Left lung (tissue), 10 donors: ENCODE results near the gene FAM110A. TPM values are rescaled to one million over a fixed set of nuclear protein-coding genes. Genes with fewer than 3 reads are reported as not detected.

ENCODE experiments used
- ATAC-seq: fragments of 200-7000 bp; cut with Tn5 transposase; one replicate; pipeline ENCODE4 v1.9.1; 2020; ENCODE audit warnings: moderate library complexity
- DNase-seq, 4 donors: peaks; one replicate each; pipeline ENCODE4 v3.0.0-alpha.2; 2013 to 2020
- H3K27ac ChIP-seq, 2 donors: fragments of 200-600 bp; sonication (generic) in 1 of 2; one replicate each; pipeline versions ENCODE4 v1.5.0 to v1.8.0; 2020 to 2021
- H3K27me3 ChIP-seq, 2 donors: fragments of 200-600 bp; sonication (generic) in 1 of 2; one replicate each; pipeline versions ENCODE4 v1.5.0 to v1.8.0; 2020 to 2021
- H3K36me3 ChIP-seq, 2 donors: fragments of 200-600 bp; sonication (generic) in 1 of 2; one replicate each; pipeline versions ENCODE4 v1.5.0 to v1.8.0; 2020 to 2021
- H3K4me1 ChIP-seq, 2 donors: fragments of 200-600 bp; one replicate each; pipeline ENCODE4 v1.8.0; 2021
- H3K4me3 ChIP-seq, 2 donors: fragments of 200-600 bp; sonication (generic) in 1 of 2; one replicate each; pipeline versions ENCODE4 v1.5.0 to v1.8.0; 2020 to 2021; ENCODE audit warnings: mild to moderate bottlenecking in 1 of 2
- H3K9me3 ChIP-seq, 2 donors: fragments of 200-600 bp; sonication (generic) in 1 of 2; one replicate each; pipeline versions ENCODE4 v1.5.0 to v1.8.0; 2020 to 2021
- intact Hi-C, 2 donors: fragments of 100-400 bp; cut with DNase I; formaldehyde crosslinking; loops; one replicate each; pipeline versions ENCODE4 v1.11.2 to v1.14.2; 2022
- polyA plus RNA-seq, 6 donors: library from polyadenylated mRNA; unstranded; fragments of 120-200 nt; gene quantifications; one replicate each; pipeline ENCODE4 v1.2.1, GENCODE V29; 2013; ENCODE audit not compliant: insufficient read length in 6 of 6
- total RNA-seq, 2 donors: library from RNA; stranded (reverse); fragmentation: NEBNext Ultra II Directional; extraction: Animal tissue kit (Norgen Biotek cat#: 25700); gene quantifications; one replicate each; pipeline ENCODE4 v1.2.1, GENCODE V29; 2021
- TF ChIP-seq, protein P1 (sequence below), 2 donors: fragments of 200-600 bp; sonication (generic) in 1 of 2; IDR thresholded peaks; one replicate each; pipeline versions ENCODE4 v1.5.0 to v1.8.0; 2021; ENCODE audit warnings: antibody characterized with exemption in 2 of 2
- donor health status: DM: no; HTN: yes; CAD: no.
- donor health status: DM: no; HTN: no; CAD: no.

The FAM110A gene
- total and polyA plus RNA-seq, 8 donors, result 11.8 to 21.5 (median 13.4) TPM

DNA sequence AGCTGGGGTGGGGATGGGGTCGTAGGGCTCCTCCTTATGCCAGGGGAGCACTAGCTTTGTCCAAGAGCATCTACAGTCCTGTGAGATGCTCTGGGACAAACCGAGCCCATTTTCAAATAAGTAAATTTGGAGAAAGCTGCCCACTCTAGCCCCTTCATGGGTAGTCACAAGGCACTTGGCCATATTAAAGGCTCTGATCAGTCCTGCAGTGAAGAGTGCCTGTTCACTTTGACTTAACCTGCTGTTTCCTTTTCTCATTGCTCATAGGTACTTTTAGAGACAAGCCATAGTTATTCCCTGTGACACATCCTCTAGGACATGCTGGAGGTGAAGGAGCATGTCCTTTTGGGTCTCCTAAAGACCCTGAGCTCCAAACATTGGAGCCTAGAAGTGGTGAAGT, 38.4 kb downstream of the FAM110A start:
- TF ChIP-seq, protein P1, sequence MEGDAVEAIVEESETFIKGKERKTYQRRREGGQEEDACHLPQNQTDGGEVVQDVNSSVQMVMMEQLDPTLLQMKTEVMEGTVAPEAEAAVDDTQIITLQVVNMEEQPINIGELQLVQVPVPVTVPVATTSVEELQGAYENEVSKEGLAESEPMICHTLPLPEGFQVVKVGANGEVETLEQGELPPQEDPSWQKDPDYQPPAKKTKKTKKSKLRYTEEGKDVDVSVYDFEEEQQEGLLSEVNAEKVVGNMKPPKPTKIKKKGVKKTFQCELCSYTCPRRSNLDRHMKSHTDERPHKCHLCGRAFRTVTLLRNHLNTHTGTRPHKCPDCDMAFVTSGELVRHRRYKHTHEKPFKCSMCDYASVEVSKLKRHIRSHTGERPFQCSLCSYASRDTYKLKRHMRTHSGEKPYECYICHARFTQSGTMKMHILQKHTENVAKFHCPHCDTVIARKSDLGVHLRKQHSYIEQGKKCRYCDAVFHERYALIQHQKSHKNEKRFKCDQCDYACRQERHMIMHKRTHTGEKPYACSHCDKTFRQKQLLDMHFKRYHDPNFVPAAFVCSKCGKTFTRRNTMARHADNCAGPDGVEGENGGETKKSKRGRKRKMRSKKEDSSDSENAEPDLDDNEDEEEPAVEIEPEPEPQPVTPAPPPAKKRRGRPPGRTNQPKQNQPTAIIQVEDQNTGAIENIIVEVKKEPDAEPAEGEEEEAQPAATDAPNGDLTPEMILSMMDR (IDR thresholded peaks at IDR 0.05), result no peak
- H3K27ac ChIP-seq, result no peak overlapping the region
- H3K4me3 ChIP-seq, result no peak overlapping the region
- ATAC-seq, result no peak
- no peaks in the 10 kb centered on the region for H3K9me3 ChIP-seq
- no peaks in the 10 kb centered on the region for H3K27me3 ChIP-seq
- intact Hi-C loops, result no loop called here
- H3K36me3 ChIP-seq, result no peaks in the 10 kb centered on the region
- DNase-seq, result no peak
- no peaks in the 10 kb centered on the region for H3K4me1 ChIP-seq

DNA sequence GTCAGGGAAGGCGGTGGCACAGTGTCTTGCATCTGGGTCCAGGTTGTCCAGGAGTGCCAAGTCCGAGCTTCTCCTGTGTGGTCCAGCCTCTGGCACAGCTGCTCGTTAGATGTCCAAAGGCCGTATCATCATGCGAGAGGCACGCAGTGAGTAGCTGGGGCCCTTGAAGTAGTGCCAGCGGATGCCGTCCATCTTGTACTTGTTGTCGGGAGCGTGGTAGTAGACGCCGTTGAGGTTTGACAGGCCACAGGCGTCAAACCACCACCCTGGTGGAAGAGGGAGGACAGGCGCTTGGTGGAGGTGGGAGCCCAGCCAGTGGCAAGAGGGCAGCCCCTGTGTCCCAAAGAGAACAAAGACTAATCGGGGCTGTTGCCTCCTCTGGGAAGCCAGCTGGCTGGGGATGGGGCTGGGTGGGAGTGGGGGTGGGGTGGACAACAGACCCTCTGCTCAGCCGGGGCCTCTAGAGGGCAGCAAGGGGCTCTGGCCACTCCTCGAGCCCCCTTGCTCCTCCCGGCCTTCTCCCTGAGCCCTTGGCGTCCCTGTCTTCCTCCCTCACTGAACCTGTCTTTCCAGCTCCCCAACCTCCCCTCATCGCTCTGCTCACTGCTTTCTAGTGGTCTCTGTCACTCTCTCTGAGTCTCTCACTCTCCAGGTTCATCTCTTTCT, 39.5 kb downstream of the FAM110A start:
- intact Hi-C loops, result no loop called here
- TF ChIP-seq, protein P1 (IDR thresholded peaks at IDR 0.05), result no peak
- DNase-seq, result no peak

DNA sequence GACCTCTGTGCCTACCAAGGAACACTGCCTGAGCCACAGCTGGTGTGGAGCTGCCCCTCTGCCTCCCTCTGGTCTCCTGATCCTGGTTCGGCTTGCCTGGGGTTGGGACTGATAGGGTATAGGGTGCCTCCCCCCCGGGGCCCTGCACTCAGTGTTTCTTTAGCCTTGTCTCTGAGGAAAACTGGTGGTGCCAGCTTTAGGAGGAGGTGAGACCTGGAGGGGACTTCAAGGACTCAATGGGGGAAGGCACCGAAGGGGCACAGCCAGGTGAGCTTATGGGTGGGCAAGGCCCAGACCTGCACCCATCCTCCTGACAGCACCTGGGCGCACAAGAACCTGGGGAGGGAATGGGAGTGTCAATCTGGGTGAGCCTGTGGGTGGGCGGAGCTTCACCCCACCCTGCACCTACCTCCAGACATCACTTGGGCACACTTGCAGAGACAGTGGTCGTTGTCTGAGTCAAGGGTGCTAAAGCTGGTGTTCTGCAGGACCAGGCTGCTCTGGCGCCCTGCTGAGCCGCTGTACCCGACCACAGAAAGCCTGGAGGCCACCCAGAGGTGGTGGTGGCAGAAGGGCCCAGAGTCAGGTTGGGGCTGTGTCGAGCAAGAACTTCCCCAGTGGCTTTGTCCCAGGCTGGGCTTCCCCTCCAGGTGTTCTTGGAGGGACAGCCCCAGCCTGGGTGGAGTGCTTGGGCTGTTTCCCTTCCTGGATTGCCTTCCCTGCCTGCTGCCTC, 40.5 kb downstream of the FAM110A start:
- Histone ChIP-seq H3K4me1 (no peaks in the 10 kb centered on the region), H3K4me3 (no peak overlapping the region), H3K27ac (no peak overlapping the region), H3K27me3 (no peaks in the 10 kb centered on the region), H3K9me3 (no peaks in the 10 kb centered on the region), H3K36me3 (no peaks in the 10 kb centered on the region)
- ATAC-seq, result no peak
- intact Hi-C loops, result no loop called here
- TF ChIP-seq, protein P1 (IDR thresholded peaks at IDR 0.05), result no peak
- no peak for DNase-seq

More for the DNA sequence above, 39.5 kb downstream of the FAM110A start:
- H3K4me1 ChIP-seq, result no peaks in the 10 kb centered on the region
- no peak for ATAC-seq
- H3K9me3 ChIP-seq, result no peaks in the 10 kb centered on the region
- H3K36me3 ChIP-seq, result no peaks in the 10 kb centered on the region
- H3K27ac ChIP-seq, result no peak overlapping the region
- no peak overlapping the region for H3K4me3 ChIP-seq
- no peaks in the 10 kb centered on the region for H3K27me3 ChIP-seq

DNA sequence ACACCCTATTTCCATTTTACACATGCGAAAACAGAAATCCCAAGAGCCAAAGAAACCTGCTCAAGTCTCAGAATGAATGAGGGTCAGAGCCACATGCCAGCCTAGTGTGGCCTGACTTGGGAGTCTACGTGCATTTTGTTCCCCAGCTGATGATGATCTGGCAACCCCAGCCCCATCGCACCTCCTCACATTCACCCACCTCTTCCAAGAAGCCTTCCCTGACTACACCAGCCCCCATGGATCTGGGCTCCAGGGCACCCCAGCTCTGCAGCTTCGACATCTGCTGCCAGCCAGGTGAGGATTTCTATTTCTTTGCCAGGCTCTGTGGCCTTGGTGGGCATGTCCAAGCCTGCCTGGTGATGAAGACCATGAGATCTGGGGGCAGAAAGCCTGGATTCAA, 41.6 kb downstream of the FAM110A start:
- H3K9me3 ChIP-seq, result no peaks in the 10 kb centered on the region
- intact Hi-C loops, result no loop called here
- H3K4me1 ChIP-seq, result no peaks in the 10 kb centered on the region
- DNase-seq (no peak), ATAC-seq (no peak)
- H3K4me3 ChIP-seq, result no peak overlapping the region
- TF ChIP-seq, protein P1 (IDR thresholded peaks at IDR 0.05), result no peak
- no peaks in the 10 kb centered on the region for H3K36me3 ChIP-seq
- no peaks in the 10 kb centered on the region for H3K27me3 ChIP-seq
- no peak overlapping the region for H3K27ac ChIP-seq

DNA sequence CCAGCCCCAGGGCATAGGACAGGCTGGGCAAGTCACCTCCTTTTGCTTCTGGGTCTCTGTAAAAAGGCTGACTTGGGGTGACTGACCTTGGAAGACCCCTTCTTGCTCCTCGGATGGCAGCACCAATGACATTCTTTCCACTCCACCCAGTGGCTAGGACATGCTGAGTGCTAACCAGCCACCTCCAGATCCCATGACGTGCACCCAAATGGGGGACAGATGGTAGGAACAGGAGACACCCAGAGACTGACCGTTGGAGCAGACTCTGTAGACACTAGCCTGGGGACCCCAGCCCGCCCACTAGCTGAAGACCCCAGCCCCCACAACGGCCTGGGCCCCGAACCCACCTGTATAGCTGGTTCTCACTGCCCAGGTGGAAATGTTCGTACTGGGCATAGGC, 44.3 kb downstream of the FAM110A start:
- intact Hi-C loops, result no loop called here
- TF ChIP-seq, protein P1 (IDR thresholded peaks at IDR 0.05), result no peak
- H3K4me3 ChIP-seq, result no peak overlapping the region
- H3K27ac ChIP-seq, result no peak overlapping the region
- no peaks in the 10 kb centered on the region for H3K9me3 ChIP-seq
- no peak for ATAC-seq
- H3K27me3 ChIP-seq, result no peaks in the 10 kb centered on the region
- no peaks in the 10 kb centered on the region for H3K36me3 ChIP-seq
- no peak for DNase-seq
- peaks cover 0 to 6% of the 10 kb centered on the region in 2 donors for H3K4me1 ChIP-seq
